Endodermal cell (in vitro differentiated cells): ENCODE data around the gene SIM2. TPM values are rescaled to one million over a fixed set of nuclear protein-coding genes. Genes with fewer than 3 reads are reported as not detected.

Experiments
- DNase-seq: peaks from one replicate; pipeline ENCODE4 v3.0.0-alpha.2; 2017
- H3K27ac ChIP-seq: 2 replicates; pipeline ENCODE4 v1.5.1; 2013; ENCODE audit warnings: mild to moderate bottlenecking, low read depth, low read length, moderate library complexity
- H3K27me3 ChIP-seq: 2 replicates; pipeline ENCODE4 v1.6.1; 2013; ENCODE audit warnings: mild to moderate bottlenecking, low read length, moderate library complexity; ENCODE audit not compliant: insufficient read depth, control insufficient read depth, poor library complexity, severe bottlenecking
- H3K36me3 ChIP-seq: 2 replicates; pipeline ENCODE4 v1.7.0; 2013; ENCODE audit warnings: mild to moderate bottlenecking, low read length, moderate library complexity; ENCODE audit not compliant: control insufficient read depth, insufficient read depth
- H3K4me1 ChIP-seq: one replicate; pipeline ENCODE4 v1.7.0; 2013; ENCODE audit warnings: low read length; ENCODE audit not compliant: control insufficient read depth, insufficient read depth
- H3K4me3 ChIP-seq: 2 replicates; pipeline ENCODE4 v1.5.1; 2013; ENCODE audit warnings: mild to moderate bottlenecking, low read length, moderate library complexity
- H3K9ac ChIP-seq: 2 replicates; pipeline ENCODE4 v1.6.1; 2013; ENCODE audit warnings: mild to moderate bottlenecking, low read length, moderate library complexity; ENCODE audit not compliant: poor library complexity, severe bottlenecking; ENCODE audit errors: extremely low read depth
- H3K9me3 ChIP-seq: 2 replicates; pipeline ENCODE4 v1.6.1; 2013; ENCODE audit warnings: mild to moderate bottlenecking, low read length, moderate library complexity; ENCODE audit not compliant: control insufficient read depth
- H3K27ac Mint-ChIP-seq: 2 replicates; pipeline ENCODE4 v1.8.0; 2020; ENCODE audit warnings: mixed read lengths
- H3K27me3 Mint-ChIP-seq: 2 replicates; pipeline ENCODE4 v1.8.0; 2021; ENCODE audit warnings: mild to moderate bottlenecking, mixed read lengths; ENCODE audit not compliant: insufficient read depth
- H3K36me3 Mint-ChIP-seq: 2 replicates; pipeline ENCODE4 v1.8.0; 2020; ENCODE audit warnings: low read depth, mixed read lengths
- H3K4me1 Mint-ChIP-seq: 2 replicates; pipeline ENCODE4 v1.8.0; 2020; ENCODE audit warnings: mixed read lengths
- H3K4me3 Mint-ChIP-seq: 2 replicates; pipeline ENCODE4 v1.8.0; 2020; ENCODE audit warnings: mild to moderate bottlenecking, moderate library complexity, mixed read lengths
- H3K9me3 Mint-ChIP-seq: 2 replicates; pipeline ENCODE4 v1.8.0; 2020; ENCODE audit warnings: mild to moderate bottlenecking, mixed read lengths
- CTCF ChIP-seq: fragments of 200-600 bp; sonication (generic); conservative IDR thresholded peaks from 2 replicates; pipeline ENCODE4 v1.5.0; 2021; ENCODE audit warnings: antibody characterized with exemption, mild to moderate bottlenecking
- WGBS, 2 experiments: methylation state at CpG; one replicate each; pipeline versions ENCODE4 v1.1.5 to v1.1.7; 2013; ENCODE audit warnings: missing lambda C conversion rate in 2 of 2, mixed read lengths in 1 of 2; ENCODE audit not compliant: insufficient coverage in 1 of 2, insufficient read length in 1 of 2; 5-methylcytosine and 5-hydroxymethylcytosine counted together
- total RNA-seq, 2 donors: library from RNA; stranded (reverse); fragmentation: NEBNext Ultra II Directional in 1 of 2; extraction: Animal tissue kit (Norgen Biotek cat#: 25700) in 1 of 2; gene quantifications; 2 replicates in 1 of 2; 3 replicates in 1 of 2; pipeline ENCODE4 v1.2.1, GENCODE V29; 2021

SIM2 gene
- total RNA-seq, 2 donors from 2014 or later, result not detected

- H3K4me1 Mint-ChIP-seq, result peaks cover 4% of the 10 kb centered on the region
- no peak for DNase-seq
- H3K9me3 ChIP-seq, result no peaks in the 10 kb centered on the region
- no peak overlapping the region for H3K27ac Mint-ChIP-seq
- no peak overlapping the region for H3K4me3 Mint-ChIP-seq
- WGBS, 2 experiments, result 85 to 94% methylated on average over 10 to 14 of the region's 14 CpGs
- H3K4me3 ChIP-seq, result no peak overlapping the region
- H3K4me1 ChIP-seq, result no peaks in the 10 kb centered on the region
- H3K36me3 ChIP-seq, result no peaks in the 10 kb centered on the region
- peaks cover 70% of the 10 kb centered on the region for H3K27me3 Mint-ChIP-seq
- peaks cover 2% of the 10 kb centered on the region for H3K9me3 Mint-ChIP-seq
- H3K36me3 Mint-ChIP-seq, result no peaks in the 10 kb centered on the region
- peaks cover 15% of the 10 kb centered on the region for H3K27me3 ChIP-seq
- H3K27ac ChIP-seq, result no peak overlapping the region
- no peak overlapping the region for H3K9ac ChIP-seq
- no peak for TF ChIP-seq CTCF
These were observed 33.3 kb downstream of the SIM2 start for GRCh38 chr21:36732217-36732616.

GRCh38 chr21:36732761-36733160 lies 33.8 kb downstream of the SIM2 start:
- H3K27me3 Mint-ChIP-seq, result peaks cover 68% of the 10 kb centered on the region
- H3K36me3 Mint-ChIP-seq, result no peaks in the 10 kb centered on the region
- Histone ChIP-seq H3K36me3 (no peaks in the 10 kb centered on the region), H3K9ac (no peak overlapping the region), H3K27ac (no peak overlapping the region), H3K9me3 (no peaks in the 10 kb centered on the region), H3K4me1 (no peaks in the 10 kb centered on the region), H3K27me3 (peaks cover 15% of the 10 kb centered on the region), H3K4me3 (no peak overlapping the region)
- H3K4me1 Mint-ChIP-seq, result peaks cover 4% of the 10 kb centered on the region
- no peak overlapping the region for H3K4me3 Mint-ChIP-seq
- H3K27ac Mint-ChIP-seq, result no peak overlapping the region
- H3K9me3 Mint-ChIP-seq, result peaks cover 2% of the 10 kb centered on the region
- 89 to 95% methylated on average over 5 to 7 of the region's 7 CpGs for WGBS, 2 experiments
- DNase-seq, result peak; percentile 35
- TF ChIP-seq CTCF, result no peak

GRCh38 chr21:36733857-36734256 lies 34.9 kb downstream of the SIM2 start:
- peaks cover 4% of the 10 kb centered on the region for H3K4me1 Mint-ChIP-seq
- no peak overlapping the region for H3K27ac Mint-ChIP-seq
- Histone ChIP-seq H3K36me3 (no peaks in the 10 kb centered on the region), H3K27ac (no peak overlapping the region), H3K9me3 (no peaks in the 10 kb centered on the region), H3K9ac (no peak overlapping the region), H3K4me1 (no peaks in the 10 kb centered on the region), H3K4me3 (no peak overlapping the region), H3K27me3 (peaks cover 13% of the 10 kb centered on the region)
- no peaks in the 10 kb centered on the region for H3K36me3 Mint-ChIP-seq
- H3K4me3 Mint-ChIP-seq, result no peak overlapping the region
- peak; percentile 21 for DNase-seq
- peaks cover 64% of the 10 kb centered on the region for H3K27me3 Mint-ChIP-seq
- peaks cover 2% of the 10 kb centered on the region for H3K9me3 Mint-ChIP-seq
- 91 to 93% methylated on average over 1 to 6 of the region's 6 CpGs for WGBS, 2 experiments
- no peak for TF ChIP-seq CTCF
